Urothelium cell line (cell line): Measurements from ENCODE around the gene GALNT14.
A peak's percentile ranks its signal among the peaks of the same experiment; 100 is the strongest.
"Not testable (repeated sequence)": the region's sequence is repeated elsewhere in the genome, so short reads cannot be mapped to it uniquely, and the experiment has no call there.

Experiments used
- DNase-seq: peaks from one replicate; pipeline ENCODE4 v3.0.0; 2011; ENCODE audit warnings: low spot score, mixed read lengths
- FAIRE-seq: peaks from 2 replicates; lab custom pipeline; 2011; peaks lifted over from hg19 to GRCh38; lab: Jason Lieb, UNC

GALNT14 gene, protein sequence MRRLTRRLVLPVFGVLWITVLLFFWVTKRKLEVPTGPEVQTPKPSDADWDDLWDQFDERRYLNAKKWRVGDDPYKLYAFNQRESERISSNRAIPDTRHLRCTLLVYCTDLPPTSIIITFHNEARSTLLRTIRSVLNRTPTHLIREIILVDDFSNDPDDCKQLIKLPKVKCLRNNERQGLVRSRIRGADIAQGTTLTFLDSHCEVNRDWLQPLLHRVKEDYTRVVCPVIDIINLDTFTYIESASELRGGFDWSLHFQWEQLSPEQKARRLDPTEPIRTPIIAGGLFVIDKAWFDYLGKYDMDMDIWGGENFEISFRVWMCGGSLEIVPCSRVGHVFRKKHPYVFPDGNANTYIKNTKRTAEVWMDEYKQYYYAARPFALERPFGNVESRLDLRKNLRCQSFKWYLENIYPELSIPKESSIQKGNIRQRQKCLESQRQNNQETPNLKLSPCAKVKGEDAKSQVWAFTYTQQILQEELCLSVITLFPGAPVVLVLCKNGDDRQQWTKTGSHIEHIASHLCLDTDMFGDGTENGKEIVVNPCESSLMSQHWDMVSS

DNA sequence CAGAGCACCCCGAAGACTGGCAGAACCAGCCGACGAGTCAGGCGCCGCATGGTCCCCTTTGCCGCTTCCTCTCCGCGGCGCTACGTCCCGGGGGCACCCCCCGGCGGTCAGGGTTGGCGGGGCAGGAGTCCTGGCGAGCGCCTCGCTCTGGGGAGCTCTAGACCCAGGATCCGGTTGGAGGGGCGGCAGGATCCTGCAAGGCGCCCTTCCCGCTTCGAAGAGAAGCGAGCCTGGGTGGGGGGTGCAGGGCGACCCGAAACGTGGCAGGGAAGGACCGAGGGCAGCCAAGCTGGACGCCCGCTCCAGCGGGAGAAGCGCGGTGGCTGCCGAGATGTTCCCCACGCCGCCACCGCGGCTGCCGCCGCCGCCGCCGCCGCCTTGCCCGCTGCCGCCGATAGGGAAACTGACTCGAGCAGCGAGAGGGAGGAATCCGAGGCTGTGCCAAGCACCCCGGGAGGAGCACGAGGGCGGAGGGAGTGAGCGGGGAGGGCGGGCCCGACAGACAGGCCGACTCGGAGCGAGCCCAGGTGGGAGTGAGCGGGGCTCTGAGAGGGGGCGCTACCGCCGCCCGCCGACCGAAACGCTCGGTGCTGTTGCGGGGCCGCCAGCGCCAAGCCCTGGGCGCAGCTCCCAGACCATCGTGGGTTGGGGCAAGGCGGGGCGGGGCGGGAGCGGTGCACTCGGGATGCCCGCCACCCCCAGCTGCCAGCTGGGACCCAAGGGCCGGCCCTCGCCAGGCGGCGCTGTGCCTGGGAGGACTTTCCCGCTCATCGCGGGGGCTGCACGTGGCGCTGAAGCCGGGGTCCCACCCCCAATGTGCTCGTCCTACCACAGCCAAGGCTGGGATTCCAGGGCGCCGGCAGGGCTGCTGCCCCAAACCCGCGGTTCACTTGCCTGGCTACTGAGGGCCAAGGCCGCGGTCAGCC, at the start of gene GALNT14:
Gene GALNT14, minus strand, starts transcription at position 404 of the 926 bp plus-strand sequence. Its CDS starts 354 bp downstream, at position 50.
- peak; percentile 91 for DNase-seq

DNA sequence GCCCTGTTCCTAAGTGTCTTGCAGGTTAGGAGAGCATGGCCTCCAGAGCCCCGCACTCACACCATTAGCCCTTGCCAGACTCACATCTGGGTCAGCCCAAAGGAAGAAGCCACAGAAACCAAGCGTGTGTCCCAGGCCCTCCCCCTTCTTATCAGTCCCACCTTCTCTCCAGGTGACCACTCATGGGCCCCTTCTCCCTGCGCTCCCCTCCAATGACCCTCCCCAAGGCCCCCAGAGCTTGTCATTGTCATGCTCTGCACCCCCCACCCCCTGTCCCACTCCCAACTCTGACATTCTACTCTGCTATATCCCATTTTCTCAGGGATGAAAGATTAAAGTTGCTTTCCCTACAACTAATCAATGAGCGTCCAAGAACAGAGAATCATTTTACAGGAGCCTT, 48.9 kb upstream of the GALNT14 start:
- DNase-seq = no peak
- no peak for FAIRE-seq

More for the DNA sequence above, at the start of gene GALNT14:
- peak; percentile 80 for FAIRE-seq

DNA sequence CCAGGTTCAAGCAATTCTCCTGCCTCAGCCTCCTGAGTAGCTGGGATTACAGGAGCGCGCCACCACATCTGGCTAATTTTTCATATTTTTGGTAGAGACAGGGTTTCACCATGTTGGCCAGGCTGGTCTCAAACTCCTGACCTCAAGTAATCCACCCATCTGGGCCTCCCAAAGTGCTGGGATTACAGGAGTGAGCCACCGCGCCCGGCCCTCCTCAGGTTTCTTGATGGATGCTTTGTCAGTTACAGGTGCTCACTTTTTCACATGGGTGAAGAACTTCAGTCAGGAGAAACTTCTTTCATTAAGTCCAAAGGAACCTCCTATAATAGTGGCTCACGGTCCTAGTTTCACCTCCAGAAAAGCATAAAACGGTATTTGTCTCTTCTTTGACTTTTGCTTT, 45.7 kb upstream of the GALNT14 start:
- DNase-seq = not testable (repeated sequence)

DNA sequence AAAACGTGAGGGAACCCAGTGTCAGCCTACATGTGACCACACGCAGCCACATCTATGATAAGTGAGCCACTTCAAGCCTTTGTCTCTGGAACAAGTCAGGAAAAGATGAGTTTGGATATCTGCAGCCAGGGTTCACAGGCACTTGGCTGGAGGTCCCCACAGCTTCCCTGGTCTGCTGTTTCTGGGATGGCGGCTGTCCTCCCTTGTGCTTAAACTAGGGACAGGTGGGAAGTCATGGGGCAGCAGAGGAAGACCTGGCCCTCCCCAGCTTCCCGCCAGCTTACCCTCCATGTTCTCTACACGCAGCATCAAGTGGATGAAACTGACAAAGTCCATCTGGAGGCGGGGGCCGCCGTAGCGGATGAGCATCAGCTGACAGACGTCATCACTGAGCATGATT, 38.5 kb upstream of the GALNT14 start:
- FAIRE-seq = no peak
- no peak for DNase-seq

More for the DNA sequence above, 45.7 kb upstream of the GALNT14 start:
- FAIRE-seq = not testable (repeated sequence)

DNA sequence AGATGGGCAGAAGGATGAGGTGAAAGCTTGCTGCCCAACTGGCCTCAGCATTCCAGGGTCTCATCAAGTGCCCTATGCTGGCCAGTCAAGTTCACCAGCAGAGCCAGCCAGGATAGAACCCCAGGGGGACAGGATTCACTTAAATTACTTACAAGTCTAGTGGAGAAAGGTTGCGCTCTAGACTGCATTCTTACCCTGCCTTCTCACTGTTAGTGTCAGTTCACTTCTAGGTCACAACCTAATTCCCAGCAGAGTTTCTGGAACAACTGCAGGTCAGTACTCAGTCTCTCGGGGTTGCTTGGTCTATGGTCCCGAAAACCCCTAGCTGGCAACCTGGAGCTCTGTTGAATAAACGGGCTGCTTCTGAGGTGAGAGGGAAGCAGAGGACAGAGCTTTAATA, 32.9 kb upstream of the GALNT14 start:
- no peak for DNase-seq
- no peak for FAIRE-seq

DNA sequence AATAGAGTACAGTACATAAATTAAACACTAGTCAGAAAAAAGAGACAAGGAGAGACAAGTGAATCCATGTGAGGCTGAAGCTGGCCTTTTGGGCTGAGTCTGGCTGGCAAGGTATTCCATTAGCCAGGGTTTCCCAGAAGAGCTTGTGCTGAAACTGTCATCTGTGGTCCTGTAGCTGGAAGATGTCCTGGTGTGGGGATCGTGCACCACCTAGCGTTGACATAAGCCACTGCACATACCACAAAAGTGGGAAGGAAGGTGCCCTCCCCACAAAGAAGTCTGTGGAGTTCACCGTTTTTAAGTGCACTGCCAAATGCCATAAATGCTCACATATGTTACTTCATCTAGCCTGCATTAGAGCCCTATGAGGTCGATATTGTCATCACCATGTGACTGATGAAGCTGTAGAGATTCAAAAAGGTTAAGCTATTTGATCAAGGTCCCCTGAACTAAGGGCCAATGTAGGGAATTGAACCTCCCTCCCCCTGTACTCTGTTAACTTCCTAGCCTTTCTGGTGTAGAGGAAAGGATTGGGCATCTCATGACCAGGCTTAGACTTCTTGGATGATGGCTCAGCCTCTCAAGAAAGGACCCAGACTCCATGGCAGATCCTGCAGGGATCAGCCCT, 31.9 kb upstream of the GALNT14 start:
- DNase-seq (peak; percentile 84), FAIRE-seq (no peak)

DNA sequence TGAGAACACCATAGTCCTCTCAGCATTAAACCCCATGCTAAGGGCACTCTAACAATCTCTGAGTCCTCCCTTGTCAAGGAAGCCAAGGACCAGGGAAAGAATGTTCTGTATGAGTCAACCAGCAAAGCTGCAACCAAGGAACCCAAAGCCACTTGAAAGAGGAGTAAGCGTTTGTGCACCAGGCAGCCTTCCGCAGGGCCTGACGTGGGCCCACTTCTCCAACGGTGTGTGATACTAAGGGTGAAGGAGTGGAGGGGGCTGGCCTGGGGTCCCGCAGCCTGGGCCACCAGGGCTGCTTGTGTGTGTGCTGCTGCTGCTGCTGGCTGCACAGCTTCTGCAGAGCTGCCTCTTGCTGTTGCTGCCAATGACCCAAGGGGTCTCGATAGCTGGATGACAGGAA, 30.1 kb upstream of the GALNT14 start:
- DNase-seq = no peak
- no peak for FAIRE-seq

DNA sequence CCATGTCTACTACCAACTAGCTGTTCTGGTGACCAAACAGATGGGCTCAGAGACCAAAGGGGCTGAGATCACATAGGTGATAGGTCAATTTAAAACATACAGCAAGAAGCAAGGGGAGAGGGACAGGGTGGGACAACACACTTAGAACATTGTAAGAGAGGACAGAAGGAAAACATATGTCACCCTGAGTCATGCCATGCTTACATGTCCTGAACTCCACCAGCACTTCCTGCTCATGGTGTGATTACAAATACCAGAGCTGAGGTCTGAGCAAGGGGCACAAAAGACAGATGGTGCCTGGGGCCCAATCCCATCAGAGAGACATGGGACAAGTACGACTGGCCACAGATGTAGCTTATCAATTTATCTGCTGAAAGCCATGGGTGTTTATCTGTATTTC, 28.7 kb upstream of the GALNT14 start:
- DNase-seq (no peak), FAIRE-seq (no peak)

DNA sequence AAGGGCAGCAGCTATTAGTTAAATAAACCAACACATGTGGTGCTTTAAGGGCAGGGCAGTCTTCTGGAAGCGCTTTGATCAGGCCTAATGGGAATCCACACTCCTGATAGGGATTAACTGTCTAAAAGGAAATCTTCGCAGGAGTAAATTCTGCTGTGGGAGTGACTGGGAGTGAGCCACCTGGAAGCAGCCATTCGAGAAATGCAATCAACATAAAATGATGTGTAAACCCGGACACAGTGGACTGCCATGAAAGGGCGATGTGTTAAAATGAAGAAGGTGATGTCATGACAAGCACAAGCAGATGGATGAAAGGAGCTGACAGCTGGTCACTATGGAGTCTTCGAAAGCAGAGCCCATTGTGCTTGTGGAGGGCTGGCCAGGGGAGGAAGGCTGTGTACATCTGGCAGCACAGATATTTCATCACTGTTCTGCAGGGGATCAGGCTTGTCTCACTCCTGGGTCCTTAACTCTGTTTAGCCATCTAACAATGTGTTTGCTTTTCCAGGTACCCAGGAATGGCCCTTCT, 24.8 kb upstream of the GALNT14 start:
- DNase-seq (no peak), FAIRE-seq (no peak)

DNA sequence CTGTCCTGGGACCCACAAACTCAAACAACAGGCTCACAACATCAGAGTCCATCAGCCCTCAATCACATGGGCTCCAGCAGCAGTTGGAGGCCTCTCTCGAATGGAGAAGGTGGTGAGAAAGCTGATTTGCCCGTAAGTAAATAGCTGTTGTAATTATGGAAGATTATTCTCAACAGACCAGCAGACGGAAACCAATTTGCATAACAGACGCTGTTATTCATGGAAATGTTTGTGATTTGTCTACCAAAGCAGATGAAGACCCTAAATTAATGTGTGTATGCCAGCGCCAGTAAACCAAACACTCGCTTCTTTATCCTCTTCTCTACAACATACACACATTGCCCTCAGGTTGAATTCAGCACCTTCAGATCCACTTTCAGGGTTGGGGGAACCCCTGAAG, 23.4 kb upstream of the GALNT14 start:
- FAIRE-seq (no peak), DNase-seq (no peak)

DNA sequence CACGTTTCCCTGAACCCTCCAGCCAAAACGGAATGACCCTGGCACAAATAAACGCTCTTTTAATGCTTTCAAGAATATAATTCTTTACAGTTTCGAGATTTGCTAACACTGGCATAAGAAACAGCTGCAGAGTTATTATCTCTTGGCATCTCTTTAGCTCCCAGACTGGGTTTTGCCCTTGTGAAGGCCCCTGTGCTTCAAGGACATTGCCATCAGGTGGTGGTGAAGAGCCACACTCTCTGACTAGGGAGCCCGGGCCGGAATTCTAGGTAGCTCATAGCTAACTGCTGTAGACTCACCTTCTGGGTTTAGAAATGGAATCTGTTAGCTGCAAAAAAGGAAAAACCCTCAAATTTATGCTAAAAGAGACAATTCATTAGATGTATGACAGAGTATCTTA, 13.3 kb upstream of the GALNT14 start:
- no peak for FAIRE-seq

DNA sequence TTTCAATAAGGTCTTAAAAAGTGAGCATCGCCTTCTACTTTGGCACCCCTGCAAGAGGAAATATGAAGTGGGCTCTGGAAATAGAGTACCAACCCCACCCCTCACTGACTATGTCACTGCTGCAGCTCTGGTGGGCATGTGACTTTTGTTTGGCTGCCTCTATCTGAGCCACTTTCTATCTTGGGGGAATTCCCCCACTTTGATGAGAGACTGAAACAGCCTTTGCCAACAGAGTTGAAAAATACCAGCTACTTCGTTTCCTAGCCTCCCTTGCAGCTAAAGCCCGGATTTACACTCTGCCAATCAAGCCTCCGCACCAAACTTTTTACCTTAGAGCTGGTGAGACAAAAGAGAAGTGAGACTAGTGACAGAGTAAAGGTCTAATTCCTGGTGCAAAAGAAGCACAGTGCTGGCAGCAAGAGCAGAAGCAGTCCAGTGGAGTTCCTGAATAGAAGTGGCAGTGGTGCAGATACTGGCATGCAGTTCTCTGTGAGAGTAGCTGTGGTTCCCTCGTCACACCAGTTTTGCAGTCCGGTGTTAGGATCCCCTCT, 12.0 kb upstream of the GALNT14 start:
- DNase-seq (no peak), FAIRE-seq (no peak)

More for the DNA sequence above, 13.3 kb upstream of the GALNT14 start:
- no peak for DNase-seq

DNA sequence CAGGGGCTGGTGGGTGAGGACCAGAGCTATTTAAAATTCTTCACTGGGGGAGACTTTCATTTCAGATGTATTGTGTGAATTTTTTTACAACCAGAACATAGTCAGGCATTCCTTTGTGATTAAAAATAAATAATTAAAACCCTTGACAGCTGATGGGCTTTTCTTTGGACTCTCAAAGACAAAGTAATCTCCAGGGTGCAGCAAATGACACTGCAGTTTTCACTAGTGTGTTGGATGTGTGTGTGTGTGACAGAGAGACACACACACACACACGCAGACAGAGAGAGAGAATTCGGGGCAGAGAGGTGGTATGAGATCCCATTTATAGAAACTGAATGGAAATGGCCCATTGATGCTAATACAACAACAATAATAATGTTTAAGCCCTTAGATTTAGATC, 10.3 kb upstream of the GALNT14 start:
- no peak for DNase-seq
- FAIRE-seq = no peak

DNA sequence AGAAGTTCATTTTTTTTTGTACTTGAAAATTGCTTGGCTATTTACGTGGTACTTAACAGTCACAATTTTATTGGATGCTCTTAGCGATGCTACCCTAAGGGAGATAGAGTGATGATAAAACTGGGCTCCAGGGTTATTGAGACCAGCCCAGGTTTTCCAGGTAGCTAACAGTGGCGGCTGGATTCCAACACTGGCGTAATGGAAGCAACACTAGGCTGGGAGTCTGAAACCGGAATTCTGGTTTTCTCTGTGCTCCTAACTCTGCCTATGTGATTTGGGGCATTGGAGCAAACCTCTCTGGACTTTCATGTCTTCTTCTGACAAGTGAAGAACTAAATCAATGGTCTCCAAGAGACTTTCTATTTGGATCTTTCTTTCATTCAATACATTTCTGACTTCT, 9.4 kb upstream of the GALNT14 start:
- DNase-seq (no peak), FAIRE-seq (no peak)

DNA sequence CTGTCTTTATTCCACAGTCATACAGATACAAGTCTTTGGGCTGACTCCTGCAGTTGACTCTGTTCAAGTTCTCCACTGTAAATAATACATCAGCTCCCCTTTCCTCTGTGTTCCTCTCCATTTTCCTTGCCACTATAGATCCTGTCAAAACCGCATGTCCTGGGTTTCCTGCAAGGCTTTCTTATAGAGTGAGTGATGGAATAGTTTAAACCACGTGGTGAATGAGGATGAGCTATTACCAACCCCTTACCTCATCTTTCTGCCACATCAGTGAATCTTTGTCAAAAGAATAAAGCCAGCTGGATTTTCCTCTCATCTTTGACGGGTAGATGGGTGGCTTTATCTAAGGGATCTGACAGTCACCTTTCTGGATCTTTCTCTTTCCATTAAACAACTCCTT, 3.9 kb upstream of the GALNT14 start:
- DNase-seq (no peak), FAIRE-seq (no peak)

DNA sequence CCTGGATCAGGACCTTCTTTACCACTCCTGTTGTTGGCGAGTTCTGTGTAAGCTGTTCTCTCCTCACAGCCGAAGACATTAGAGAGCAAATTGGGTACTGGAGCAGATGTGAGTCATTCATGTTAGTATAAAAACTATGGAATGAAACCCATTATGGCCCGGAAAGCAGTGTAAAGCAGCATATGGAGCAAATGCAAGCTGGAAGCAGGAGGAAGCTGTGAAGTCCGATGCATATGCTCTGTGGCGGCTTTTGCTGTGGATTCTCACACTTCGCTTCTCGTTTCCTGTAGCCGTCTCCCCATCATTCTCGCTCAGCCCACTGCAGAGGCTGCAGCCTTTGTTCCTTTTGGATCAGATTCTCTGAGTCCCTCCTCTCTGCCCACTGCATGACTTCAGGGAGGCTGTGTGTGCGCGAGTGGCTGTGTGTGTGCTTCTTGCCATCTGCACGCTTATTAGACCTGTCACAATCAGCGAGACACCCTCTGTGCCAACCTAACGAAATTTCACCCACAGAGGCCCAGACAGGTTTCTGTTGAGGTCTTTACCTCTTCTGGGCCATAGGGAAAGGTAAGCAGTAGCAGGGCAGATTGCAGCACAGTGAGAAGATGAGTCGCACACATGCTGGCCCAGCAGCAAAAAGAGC, 3.3 kb upstream of the GALNT14 start:
- no peak for DNase-seq
- FAIRE-seq = no peak

DNA sequence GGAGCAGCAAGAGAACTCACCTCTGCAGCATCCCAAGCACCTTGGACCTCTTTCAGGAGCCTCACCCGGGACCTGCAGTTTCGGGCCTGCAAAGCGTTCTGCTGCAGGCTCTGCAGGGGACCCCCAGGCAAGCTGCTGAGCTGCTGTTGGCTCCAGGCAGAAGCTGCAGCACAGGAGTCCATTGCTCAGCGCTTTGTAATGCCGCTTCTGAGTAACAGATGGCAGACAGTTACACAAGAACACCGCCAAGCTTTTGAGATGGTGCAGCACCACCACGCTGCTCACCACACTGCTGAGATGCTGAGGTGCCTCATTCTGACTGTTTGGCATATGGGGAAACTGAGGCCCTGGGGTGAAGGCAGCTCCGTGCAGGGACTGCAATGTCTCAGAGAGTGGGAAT, 1.9 kb upstream of the GALNT14 start:
- DNase-seq (no peak), FAIRE-seq (no peak)

DNA sequence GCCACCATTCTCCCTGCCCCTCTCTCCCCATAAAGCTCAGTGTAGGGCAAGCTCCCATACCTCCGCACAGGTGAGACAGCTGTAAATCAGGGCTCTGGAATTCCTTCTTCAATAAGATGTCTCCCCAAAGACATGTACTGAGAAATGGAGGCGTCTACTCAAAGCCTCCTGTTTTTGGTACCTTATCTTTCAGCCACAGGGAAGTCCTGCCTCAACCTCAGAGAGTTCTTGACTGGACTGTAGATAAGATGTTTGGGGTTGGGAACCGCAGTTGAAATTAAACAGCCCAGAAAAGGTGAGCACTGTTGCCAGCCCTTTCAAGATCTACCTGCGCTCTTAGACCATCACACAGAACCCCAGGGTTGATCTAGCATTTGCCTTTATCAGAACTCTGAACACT, 1.4 kb upstream of the GALNT14 start:
- FAIRE-seq (no peak), DNase-seq (no peak)

DNA sequence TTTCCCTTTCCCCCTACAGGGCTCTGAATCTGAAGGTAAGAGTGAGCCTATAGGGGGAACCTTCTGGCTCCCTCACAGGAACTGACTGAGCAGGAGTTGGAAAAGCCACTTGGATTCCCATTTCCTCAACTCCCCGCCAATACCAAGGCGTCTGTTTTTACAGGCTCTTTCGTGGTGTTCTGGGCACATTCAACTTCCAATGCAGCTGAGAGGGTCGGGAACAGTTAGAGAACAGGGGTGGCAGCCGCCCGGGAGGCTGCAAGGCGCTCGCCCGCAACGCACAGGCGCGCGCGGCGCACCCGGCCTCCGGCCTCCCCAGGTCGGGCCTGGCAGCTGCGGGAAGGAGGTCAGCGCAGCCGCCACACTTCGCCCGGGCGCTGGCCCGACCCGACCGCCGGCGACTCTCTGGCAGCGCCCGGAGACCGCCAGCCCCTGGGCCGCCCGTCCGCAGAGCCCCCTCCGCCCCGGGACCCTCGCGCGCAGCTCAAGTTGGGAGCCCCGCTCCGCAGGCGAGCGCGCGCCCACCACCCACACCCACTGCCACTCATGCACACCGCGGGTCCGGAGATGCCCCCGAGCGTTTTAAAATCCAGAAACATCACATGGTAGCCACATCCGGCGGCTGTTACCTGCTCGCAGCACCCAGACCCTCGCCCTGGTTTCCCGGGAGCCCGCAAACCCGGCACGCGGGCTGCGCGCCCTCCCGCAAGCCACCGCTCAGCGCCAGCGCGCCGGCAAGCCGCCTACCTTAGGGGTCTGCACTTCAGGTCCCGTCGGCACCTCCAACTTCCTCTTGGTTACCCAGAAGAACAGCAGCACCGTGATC, 816 bp downstream of the GALNT14 start:
- DNase-seq = peak; percentile 72

More for the DNA sequence above, 816 bp downstream of the GALNT14 start:
- FAIRE-seq = peak; percentile 27
